Heart left ventricle (tissue), 16 donors: ENCODE results near the gene XG. TPM values are rescaled to one million over a fixed set of nuclear protein-coding genes. Genes with fewer than 3 reads are reported as not detected.
"Not testable (repeated sequence)": the region's sequence is repeated elsewhere in the genome, so short reads cannot be mapped to it uniquely, and the experiment has no call there.

ENCODE experiments used
- ATAC-seq, 4 donors: fragments of 200-7000 bp; cut with Tn5 transposase; one replicate each; pipeline ENCODE4 v1.9.1; 2020 to 2022; ENCODE audit warnings: moderate library complexity in 4 of 4, mild to moderate bottlenecking in 3 of 4, moderate number of reproducible peaks in 1 of 4
- DNase-seq, 5 donors: peaks; one replicate each; pipeline ENCODE4 v3.0.0-alpha.2; 2020
- H3K27ac ChIP-seq, 12 donors: fragments of 200-600 bp; sonication (generic) in 4 of 12; one replicate each; pipeline versions ENCODE4 v1.5.0 to v1.8.0; 2016 to 2022; ENCODE audit warnings: mild to moderate bottlenecking in 2 of 12
- H3K27me3 ChIP-seq, 9 donors: fragments of 200-600 bp; sonication (generic) in 2 of 9; one replicate each; pipeline versions ENCODE4 v1.5.1 to v1.8.0; 2016 to 2022; ENCODE audit warnings: mild to moderate bottlenecking in 3 of 9
- H3K36me3 ChIP-seq, 9 donors: fragments of 200-600 bp; sonication (generic) in 2 of 9; one replicate each; pipeline versions ENCODE4 v1.5.0 to v1.8.0; 2018 to 2022; ENCODE audit warnings: mild to moderate bottlenecking in 2 of 9
- H3K4me1 ChIP-seq, 12 donors: fragments of 200-600 bp; sonication (generic) in 4 of 12; one replicate each; pipeline versions ENCODE4 v1.5.0 to v1.8.0; 2016 to 2022; ENCODE audit warnings: mild to moderate bottlenecking in 3 of 12
- H3K4me3 ChIP-seq, 12 donors: fragments of 200-600 bp; sonication (generic) in 4 of 12; one replicate each; pipeline versions ENCODE4 v1.5.0 to v1.8.0; 2017 to 2022; ENCODE audit warnings: mild to moderate bottlenecking in 9 of 12, moderate library complexity in 4 of 12
- H3K9me3 ChIP-seq, 12 donors: fragments of 200-600 bp; sonication (generic) in 4 of 12; one replicate each; pipeline versions ENCODE4 v1.5.0 to v1.8.0; 2016 to 2022; ENCODE audit warnings: mild to moderate bottlenecking in 1 of 12
- CTCF ChIP-seq, 12 donors: fragments of 200-600 bp; sonication (generic) in 4 of 12; IDR thresholded peaks; one replicate each; pipeline versions ENCODE4 v1.5.0 to v1.8.0; 2018 to 2022; ENCODE audit warnings: antibody characterized with exemption in 12 of 12, mild to moderate bottlenecking in 5 of 12
- POLR2A ChIP-seq, 2 donors: fragments of 450-650 bp; IDR thresholded peaks; one replicate each; pipeline ENCODE4 v1.6.1; 2017; ENCODE audit warnings: antibody characterized with exemption in 2 of 2, mild to moderate bottlenecking in 2 of 2, moderate library complexity in 2 of 2
- WGBS, 4 donors: extraction: QIAGEN DNeasy Blood & Tissue Kit in 2 of 4; methylation state at CpG; one replicate each; pipeline versions ENCODE4 v1.1.5 to v1.1.7; 2013 to 2018; 5-methylcytosine and 5-hydroxymethylcytosine counted together
- intact Hi-C, 10 donors: fragments of 100-400 bp; cut with DNase I; formaldehyde crosslinking; loops; one replicate each; pipeline versions ENCODE4 v1.11.1 to v1.14.2; 2022
- polyA plus RNA-seq, 2 donors: library from polyadenylated mRNA; stranded (reverse); fragments of 200-250 nt; gene quantifications; one replicate each; pipeline ENCODE4 v1.2.3, GENCODE V29; 2013
- total RNA-seq, 9 donors: library from RNA; depleted of rRNA in 2 of 9; stranded (reverse); fragments of >200 nt in 2 of 9; fragmentation: NEBNext Ultra II Directional in 3 of 9; extraction: Animal tissue kit (Norgen Biotek cat#: 25700) in 3 of 9; gene quantifications; one replicate each; pipeline versions ENCODE4 v1.1.0 to v1.2.4, GENCODE V29; 2016 to 2023
- donor health status: ischemic (EF 13 %, LVEDD 7.1; RV severe dilation, severe dysfunction).
- donor health status: healthy with polysubstance abuse.
- donor health status: DM: no; HTN: yes; CAD: no.
- donor health status: DM: no; HTN: no; CAD: no.
- donor health status: ischemic (EF 25% LVEDD 6.9; RV normal size, moderate dysfunction).
- donor health status: ischemic (EF 25% LVEDD 5.7; RV mildly dilated, moderate dysfunction).
- donor health status: healthy.
- donor health status: DM: yes; HTN: yes; CAD: no.
- donor health status: ischemic (EF 35%, LVEDD 5.7; RV mildly dilated, moderate dysfunction).
- donor health status: nonischemic (EF 11% LVEDD 7.7; RV severe dilation, severe dysfunction).
- donor health status: DM: yes; HTN: yes; CAD: no.
- donor health status: PGD.
- donor health status: ischemic (EF 29% LVEDD 5.4; RV normal size, mild dysfunction).
- donor health status: nonischemic (EF 23%, LVEDD 6.1; RV moderate dilation, normal function).

Gene XG
- total and polyA plus RNA-seq, 11 donors, result 0.06 to 0.85 (median 0.54) TPM; not detected in 3

GRCh38 chrX:2765549-2765830 lies 13.7 kb downstream of the XG start:
- 82 to 87% (median 84%) methylated on average over 5 of the region's 5 CpGs for WGBS, 4 donors
- no peaks in the 10 kb centered on the region for H3K27me3 ChIP-seq
- ATAC-seq (no peak), DNase-seq (no peak)
- H3K9me3 ChIP-seq, result no peaks in the 10 kb centered on the region
- no peak for TF ChIP-seq CTCF (IDR thresholded peaks at IDR 0.05)
- no peak for TF ChIP-seq POLR2A (IDR thresholded peaks at IDR 0.05)
- H3K4me1 ChIP-seq, result peaks cover 0 to 10% (median 0%) of the 10 kb centered on the region in 12 donors
- no peak overlapping the region for H3K4me3 ChIP-seq
- intact Hi-C loops, result loop anchor here in 1 of 10 donors (10.0 kb wide), 1 partner anchor 61 kb away; no protein-coding TSS in a partner anchor
- H3K36me3 ChIP-seq, result no peaks in the 10 kb centered on the region
- H3K27ac ChIP-seq, result no peak overlapping the region

GRCh38 chrX:2766906-2767305 lies 15.1 kb downstream of the XG start:
- intact Hi-C loops, result loop anchor here in 1 of 10 donors (10.0 kb wide), 1 partner anchor 62 kb away; no protein-coding TSS in a partner anchor
- ATAC-seq, result no peak
- Histone ChIP-seq H3K27ac (no peak overlapping the region), H3K4me3 (no peak overlapping the region), H3K27me3 (no peaks in the 10 kb centered on the region), H3K9me3 (no peaks in the 10 kb centered on the region), H3K4me1 (peaks cover 0 to 10% (median 0%) of the 10 kb centered on the region in 12 donors), H3K36me3 (no peaks in the 10 kb centered on the region)
- TF ChIP-seq CTCF (IDR thresholded peaks at IDR 0.05) (no peak), POLR2A (IDR thresholded peaks at IDR 0.05) (no peak)
- 85 to 94% (median 91%) methylated on average over 11 of the region's 11 CpGs for WGBS, 4 donors
- DNase-seq, result no peak

- Histone ChIP-seq H3K4me1 (peaks cover 0 to 10% (median 0%) of the 10 kb centered on the region in 12 donors), H3K27me3 (no peaks in the 10 kb centered on the region), H3K9me3 (no peaks in the 10 kb centered on the region), H3K36me3 (no peaks in the 10 kb centered on the region), H3K4me3 (no peak overlapping the region), H3K27ac (no peak overlapping the region)
- intact Hi-C loops, result loop anchor here in 1 of 10 donors (10.0 kb wide), 1 partner anchor 63 kb away; no protein-coding TSS in a partner anchor
- ATAC-seq (peak; percentile 75 to 94 (median 80)), DNase-seq (peak in 4 of 5 donors; percentile 38 to 60 (median 48))
- TF ChIP-seq POLR2A (IDR thresholded peaks at IDR 0.05), result no peak
- no peak for TF ChIP-seq CTCF (IDR thresholded peaks at IDR 0.05)
- 30 to 42% (median 36%) methylated on average over 21 to 25 of the region's 25 CpGs for WGBS, 4 donors
Measured at GRCh38 chrX:2767631-2768455, 16.0 kb downstream of the XG start.

- H3K27me3 ChIP-seq, result peaks cover 0 to 2% (median 0%) of the 10 kb centered on the region in 9 donors
- no peak for TF ChIP-seq CTCF (IDR thresholded peaks at IDR 0.05)
- no peak overlapping the region for H3K27ac ChIP-seq
- H3K36me3 ChIP-seq, result no peaks in the 10 kb centered on the region
- DNase-seq (no peak), ATAC-seq (no peak)
- H3K4me3 ChIP-seq, result no peak overlapping the region
- peaks cover 0 to 10% (median 0%) of the 10 kb centered on the region in 12 donors for H3K4me1 ChIP-seq
- H3K9me3 ChIP-seq, result peaks cover 0 to 7% (median 0%) of the 10 kb centered on the region in 12 donors
- intact Hi-C loops, result loop anchor here in 2 of 10 donors (5.0 to 10.0 kb wide), 2 partner anchors 65 to 123 kb away; no protein-coding TSS in a partner anchor
- 80 to 89% (median 82%) methylated on average over 1 of the region's 1 CpG for WGBS, 4 donors
Measured at GRCh38 chrX:2769615-2770014, 17.8 kb downstream of the XG start.

GRCh38 chrX:2773166-2774055 lies 21.6 kb downstream of the XG start:
- intact Hi-C loops, result loop anchor here in 1 of 10 donors (5.0 kb wide), 1 partner anchor 119 kb away; no protein-coding TSS in a partner anchor
- H3K4me1 ChIP-seq, H3K4me3 ChIP-seq, H3K36me3 ChIP-seq, H3K27ac ChIP-seq, ATAC-seq, DNase-seq: not testable (repeated sequence)
- Histone ChIP-seq H3K9me3 (peaks cover 0 to 13% (median 0%) of the 10 kb centered on the region in 12 donors), H3K27me3 (peaks cover 0 to 11% (median 0%) of the 10 kb centered on the region in 9 donors)
- 85 to 86% (median 86%) methylated on average over 8 to 10 of the region's 10 CpGs for WGBS, 4 donors
